ENCODE measurements around the gene KCNIP4. TPM values are rescaled to one million over a fixed set of nuclear protein-coding genes. Genes with fewer than 3 reads are reported as not detected.

KCNIP4 gene
- total RNA-seq, 1 donor = not detected

DNA sequence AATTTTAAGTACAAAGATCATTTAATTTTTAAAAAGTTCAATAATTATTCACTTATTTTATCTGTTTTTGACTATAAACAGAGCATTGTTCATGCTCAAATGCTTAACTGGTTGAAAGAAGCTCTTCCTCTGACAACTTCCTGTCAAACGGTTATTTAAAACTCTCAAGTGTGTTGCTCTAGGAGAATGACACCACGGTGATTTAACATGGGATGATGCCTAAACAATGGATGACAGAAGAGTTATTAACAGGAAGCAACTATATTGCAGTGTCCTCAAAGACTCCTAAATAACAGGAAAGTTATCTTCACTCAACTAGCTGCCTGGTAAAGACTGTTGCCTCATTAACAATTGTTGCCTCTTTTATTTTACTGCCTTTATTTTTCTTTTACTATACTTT, 738.7 kb downstream of the KCNIP4 start:
- no peaks in the 10 kb centered on the region for H3K9me3 ChIP-seq (ENCODE audit: low read depth, low read length)
- H3K4me3 ChIP-seq (ENCODE audit: insufficient read depth, low read length) = no peak overlapping the region
- no peaks in the 10 kb centered on the region for H3K4me1 ChIP-seq (ENCODE audit: insufficient read depth, low read length)
- TF ChIP-seq, protein P1, sequence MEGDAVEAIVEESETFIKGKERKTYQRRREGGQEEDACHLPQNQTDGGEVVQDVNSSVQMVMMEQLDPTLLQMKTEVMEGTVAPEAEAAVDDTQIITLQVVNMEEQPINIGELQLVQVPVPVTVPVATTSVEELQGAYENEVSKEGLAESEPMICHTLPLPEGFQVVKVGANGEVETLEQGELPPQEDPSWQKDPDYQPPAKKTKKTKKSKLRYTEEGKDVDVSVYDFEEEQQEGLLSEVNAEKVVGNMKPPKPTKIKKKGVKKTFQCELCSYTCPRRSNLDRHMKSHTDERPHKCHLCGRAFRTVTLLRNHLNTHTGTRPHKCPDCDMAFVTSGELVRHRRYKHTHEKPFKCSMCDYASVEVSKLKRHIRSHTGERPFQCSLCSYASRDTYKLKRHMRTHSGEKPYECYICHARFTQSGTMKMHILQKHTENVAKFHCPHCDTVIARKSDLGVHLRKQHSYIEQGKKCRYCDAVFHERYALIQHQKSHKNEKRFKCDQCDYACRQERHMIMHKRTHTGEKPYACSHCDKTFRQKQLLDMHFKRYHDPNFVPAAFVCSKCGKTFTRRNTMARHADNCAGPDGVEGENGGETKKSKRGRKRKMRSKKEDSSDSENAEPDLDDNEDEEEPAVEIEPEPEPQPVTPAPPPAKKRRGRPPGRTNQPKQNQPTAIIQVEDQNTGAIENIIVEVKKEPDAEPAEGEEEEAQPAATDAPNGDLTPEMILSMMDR (IDR thresholded peaks at IDR 0.05; ENCODE audit: extremely low read depth, low read depth, low read length) = no peak
- H3K27me3 ChIP-seq (ENCODE audit: insufficient read depth, low read length) = no peaks in the 10 kb centered on the region
- no peaks in the 10 kb centered on the region for H3K79me2 ChIP-seq (ENCODE audit: insufficient read depth, low read length)
- H4K20me1 ChIP-seq (ENCODE audit: insufficient read depth, low read length) = no peaks in the 10 kb centered on the region
- H2AFZ ChIP-seq (ENCODE audit: low read length) = no peak overlapping the region
- no peak overlapping the region for H3K4me2 ChIP-seq (ENCODE audit: insufficient read depth, low read length)
- no peak overlapping the region for H3K27ac ChIP-seq (ENCODE audit: low read depth, low read length)
- no peaks in the 10 kb centered on the region for H3K36me3 ChIP-seq (ENCODE audit: insufficient read depth, low read length)
- DNase-seq (ENCODE audit: insufficient read length, low spot score, missing footprints) = no peak

DNA sequence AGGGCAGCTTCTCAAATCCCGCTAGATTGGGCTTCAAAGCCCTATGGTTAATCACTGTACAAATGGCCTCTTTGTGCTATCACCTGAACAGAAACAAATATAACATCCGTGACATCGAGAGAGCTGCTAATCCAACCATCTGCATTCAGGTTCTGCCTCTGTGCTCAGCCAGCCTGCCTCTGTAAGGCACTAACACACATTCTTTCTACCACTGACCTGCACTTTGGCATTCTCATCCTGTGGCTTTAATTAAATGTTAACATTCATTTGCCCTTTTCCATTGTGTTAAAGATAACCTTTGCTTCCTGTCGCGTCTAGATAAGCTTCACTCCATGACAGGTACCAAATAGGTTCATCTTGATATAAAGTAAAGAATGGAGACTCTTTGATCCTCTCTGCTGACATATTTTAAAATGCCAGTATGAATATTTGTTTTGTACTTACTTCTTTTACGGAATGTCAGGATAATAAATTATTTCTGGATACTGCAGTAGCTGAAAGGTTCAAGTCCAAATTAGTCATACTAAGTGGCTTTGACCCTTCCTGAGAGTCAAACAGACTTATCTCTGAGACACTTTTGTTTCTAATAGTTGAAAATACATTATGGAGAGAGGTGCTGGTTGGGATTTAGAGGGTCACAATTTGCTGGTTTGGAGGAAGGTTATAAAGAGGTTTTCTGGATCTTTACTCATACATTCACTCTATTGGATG, 742.6 kb downstream of the KCNIP4 start:
- H3K4me1 ChIP-seq (ENCODE audit: insufficient read depth, low read length) = no peaks in the 10 kb centered on the region
- H3K27me3 ChIP-seq (ENCODE audit: insufficient read depth, low read length) = no peaks in the 10 kb centered on the region
- H3K4me2 ChIP-seq (ENCODE audit: insufficient read depth, low read length) = no peak overlapping the region
- TF ChIP-seq, protein P1 (IDR thresholded peaks at IDR 0.05; ENCODE audit: extremely low read depth, low read depth, low read length) = no peak
- no peak for DNase-seq (ENCODE audit: insufficient read length, low spot score, missing footprints)
- no peaks in the 10 kb centered on the region for H4K20me1 ChIP-seq (ENCODE audit: insufficient read depth, low read length)
- H3K9me3 ChIP-seq (ENCODE audit: low read depth, low read length) = no peaks in the 10 kb centered on the region
- no peak overlapping the region for H2AFZ ChIP-seq (ENCODE audit: low read length)
- no peaks in the 10 kb centered on the region for H3K36me3 ChIP-seq (ENCODE audit: insufficient read depth, low read length)
- no peak overlapping the region for H3K4me3 ChIP-seq (ENCODE audit: insufficient read depth, low read length)
- no peaks in the 10 kb centered on the region for H3K79me2 ChIP-seq (ENCODE audit: insufficient read depth, low read length)
- H3K27ac ChIP-seq (ENCODE audit: low read depth, low read length) = no peak overlapping the region

DNA sequence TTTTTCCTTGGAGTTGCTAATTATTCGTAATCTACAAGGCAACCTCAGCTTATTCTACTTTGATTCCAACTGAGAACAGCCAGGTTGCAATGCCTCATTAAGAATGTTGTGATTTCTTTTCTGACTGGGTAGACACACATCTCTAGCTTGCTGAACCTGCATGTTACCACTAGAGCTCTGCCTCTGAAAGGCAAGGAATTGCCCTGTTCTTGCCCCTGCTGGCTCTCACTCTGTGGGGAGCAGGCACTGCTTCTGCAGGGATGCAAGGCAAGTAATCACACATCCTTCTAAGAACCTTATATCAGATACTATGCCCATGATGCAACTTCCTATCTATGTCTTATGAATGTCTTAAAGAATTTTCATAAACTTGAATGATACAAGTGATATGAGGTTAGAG, 745.2 kb downstream of the KCNIP4 start:
- no peaks in the 10 kb centered on the region for H4K20me1 ChIP-seq (ENCODE audit: insufficient read depth, low read length)
- no peak for DNase-seq (ENCODE audit: insufficient read length, low spot score, missing footprints)
- TF ChIP-seq, protein P1 (IDR thresholded peaks at IDR 0.05; ENCODE audit: extremely low read depth, low read depth, low read length) = no peak
- H2AFZ ChIP-seq (ENCODE audit: low read length) = no peak overlapping the region
- no peaks in the 10 kb centered on the region for H3K4me1 ChIP-seq (ENCODE audit: insufficient read depth, low read length)
- H3K79me2 ChIP-seq (ENCODE audit: insufficient read depth, low read length) = no peaks in the 10 kb centered on the region
- H3K9me3 ChIP-seq (ENCODE audit: low read depth, low read length) = no peaks in the 10 kb centered on the region
- H3K4me3 ChIP-seq (ENCODE audit: insufficient read depth, low read length) = no peak overlapping the region
- no peak overlapping the region for H3K27ac ChIP-seq (ENCODE audit: low read depth, low read length)
- no peak overlapping the region for H3K4me2 ChIP-seq (ENCODE audit: insufficient read depth, low read length)
- no peaks in the 10 kb centered on the region for H3K27me3 ChIP-seq (ENCODE audit: insufficient read depth, low read length)
- H3K36me3 ChIP-seq (ENCODE audit: insufficient read depth, low read length) = no peaks in the 10 kb centered on the region

DNA sequence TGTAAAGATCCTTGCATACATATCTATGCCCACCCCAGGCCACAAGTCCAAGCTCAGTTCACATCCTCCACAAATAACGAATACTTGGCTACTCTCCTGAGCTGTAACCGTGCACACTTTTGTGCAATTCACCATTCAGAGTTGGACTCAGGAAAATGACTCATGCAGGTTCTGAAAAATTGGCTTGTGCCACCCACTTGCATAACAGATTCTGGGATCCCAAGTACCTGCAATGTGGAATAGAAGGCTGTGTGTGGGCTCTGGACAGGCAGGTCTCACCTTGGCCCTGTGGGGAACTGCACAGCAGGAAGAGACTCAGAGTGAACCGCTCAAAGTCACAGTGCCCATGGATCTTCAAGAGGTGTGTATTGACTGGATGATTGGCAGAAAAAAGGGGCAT, 745.6 kb downstream of the KCNIP4 start:
- Histone ChIP-seq H3K27ac (ENCODE audit: low read depth, low read length) (no peak overlapping the region), H3K36me3 (ENCODE audit: insufficient read depth, low read length) (no peaks in the 10 kb centered on the region), H3K27me3 (ENCODE audit: insufficient read depth, low read length) (no peaks in the 10 kb centered on the region), H3K9me3 (ENCODE audit: low read depth, low read length) (no peaks in the 10 kb centered on the region), H2AFZ (ENCODE audit: low read length) (no peak overlapping the region), H3K4me2 (ENCODE audit: insufficient read depth, low read length) (no peak overlapping the region), H3K4me3 (ENCODE audit: insufficient read depth, low read length) (no peak overlapping the region), H3K79me2 (ENCODE audit: insufficient read depth, low read length) (no peaks in the 10 kb centered on the region), H3K4me1 (ENCODE audit: insufficient read depth, low read length) (no peaks in the 10 kb centered on the region), H4K20me1 (ENCODE audit: insufficient read depth, low read length) (no peaks in the 10 kb centered on the region)
- DNase-seq (ENCODE audit: insufficient read length, low spot score, missing footprints) = no peak
- TF ChIP-seq, protein P1 (IDR thresholded peaks at IDR 0.05; ENCODE audit: extremely low read depth, low read depth, low read length) = no peak
